GM18867 (cell line): Measurements from ENCODE around the gene DGKB.

ENCODE experiments used
- ATAC-seq: cut with Tn5 transposase; IDR thresholded peaks from one replicate; pipeline ENCODE4 v1.9.1; 2021; ENCODE audit warnings: mild to moderate bottlenecking, moderate library complexity; ENCODE audit not compliant: unreplicated experiment

Gene DGKB

DNA sequence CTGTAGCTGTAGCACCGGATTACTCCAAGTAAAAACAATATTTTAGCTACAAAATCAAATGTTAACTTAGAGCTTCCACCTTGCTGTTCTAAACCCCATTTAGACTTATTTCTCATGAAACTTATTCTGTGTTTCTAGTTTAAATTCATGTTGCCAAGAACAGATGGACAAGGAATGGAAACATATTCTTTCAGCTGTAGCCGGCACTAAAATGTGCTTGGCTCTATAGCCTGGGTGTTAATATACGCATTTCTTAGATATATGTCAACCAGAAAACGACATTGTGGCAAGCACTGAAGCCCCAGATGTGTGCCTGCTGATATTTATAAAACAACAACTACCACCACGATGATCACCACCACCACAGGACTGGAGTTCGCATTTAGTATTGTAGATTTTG lies 722.8 kb downstream of the DGKB start:
- ATAC-seq: no peak

DNA sequence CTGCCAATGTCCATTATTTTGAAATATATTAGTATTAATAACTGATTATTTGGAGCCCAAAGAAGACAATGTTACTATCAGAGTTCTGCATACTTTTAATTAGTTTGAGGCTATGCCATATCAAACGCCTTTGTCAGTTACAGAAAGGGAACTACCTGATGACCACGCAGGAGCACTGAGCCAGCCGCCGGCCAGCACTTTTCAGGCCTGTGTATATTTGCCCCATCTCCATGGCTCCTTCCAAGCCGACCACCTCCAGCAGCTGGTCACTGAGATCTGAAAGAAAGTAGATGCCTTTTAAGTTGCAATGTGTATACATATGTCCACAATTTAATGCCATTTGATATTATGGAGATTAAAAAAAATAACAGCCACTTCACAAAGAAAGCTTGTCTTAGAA lies 724.7 kb downstream of the DGKB start:
- no peak for ATAC-seq

DNA sequence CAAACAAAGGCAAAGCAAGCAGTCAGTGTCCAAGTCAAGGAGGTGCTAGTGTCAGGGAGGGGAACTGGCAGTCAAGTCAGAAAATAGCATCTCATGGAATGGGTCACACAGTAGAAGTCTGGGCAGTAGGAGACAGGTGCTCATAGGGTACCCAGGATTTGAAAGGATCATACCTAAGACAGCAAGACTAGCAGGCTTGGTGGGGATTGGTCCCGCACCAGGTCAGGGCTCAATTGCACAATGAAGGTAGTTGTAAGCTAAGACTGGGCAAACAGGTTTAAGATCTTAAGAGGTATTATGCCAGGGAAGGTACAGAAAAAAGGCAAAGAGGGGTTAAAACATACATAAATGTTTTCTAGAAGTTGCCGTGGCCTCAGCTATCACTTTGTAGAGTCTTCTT lies 731.7 kb downstream of the DGKB start:
- no peak for ATAC-seq

DNA sequence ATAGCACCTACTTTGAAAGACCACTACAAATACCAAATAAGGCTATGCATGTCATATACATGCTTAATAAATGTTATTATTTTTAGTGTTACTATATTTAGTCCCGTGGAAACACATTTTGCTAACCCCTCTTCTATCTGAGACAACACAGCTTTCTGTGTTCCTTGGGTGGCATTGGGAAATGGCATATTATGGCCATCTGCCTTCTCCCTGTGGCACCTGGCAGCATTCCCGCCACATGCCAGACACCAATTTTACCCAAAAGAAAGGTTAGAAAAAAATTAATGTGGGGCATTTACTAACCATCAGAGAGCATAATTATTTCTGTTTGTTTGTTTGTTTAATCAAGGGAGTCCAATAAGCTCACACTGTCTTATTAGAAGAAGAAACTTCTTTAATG lies 744.4 kb downstream of the DGKB start:
- no peak for ATAC-seq

DNA sequence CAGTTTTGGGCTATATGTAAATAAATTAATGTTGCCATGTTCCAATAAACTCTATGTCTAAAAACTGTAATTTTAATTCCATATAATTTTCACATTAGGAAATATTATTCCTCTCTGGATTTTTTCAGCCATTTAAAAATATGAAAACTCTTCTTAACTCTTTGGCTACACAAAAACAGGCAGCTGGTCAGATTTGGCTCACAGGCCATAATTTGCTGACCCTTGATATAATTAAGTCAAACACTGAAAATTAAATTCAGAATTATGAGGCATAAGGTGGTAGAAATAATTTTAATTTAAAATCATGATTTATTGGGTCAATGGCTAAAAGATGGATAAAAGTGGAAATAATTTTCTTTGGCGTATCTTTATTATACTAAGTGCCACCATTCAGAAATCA lies 746.1 kb downstream of the DGKB start:
- ATAC-seq: no peak

DNA sequence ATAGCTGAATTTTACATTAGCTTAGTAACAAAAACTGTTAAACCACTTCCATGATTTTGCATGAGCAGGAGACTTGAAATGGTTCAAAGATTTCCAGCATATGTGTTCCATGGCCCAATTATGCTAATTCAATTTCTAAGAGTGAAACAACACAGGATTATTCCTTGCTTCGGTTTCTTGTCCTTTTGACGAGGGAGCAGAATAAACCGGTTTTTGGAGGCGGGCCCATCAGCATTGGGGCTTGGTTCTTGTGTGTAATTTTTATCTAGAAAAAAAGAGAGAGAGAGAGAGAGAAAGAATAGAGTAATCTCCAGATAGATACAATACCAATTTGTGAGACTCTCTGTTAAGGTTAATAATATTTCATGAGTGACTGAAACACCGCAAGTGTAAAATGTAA lies 753.6 kb downstream of the DGKB start:
- ATAC-seq: no peak

- no peak for ATAC-seq
These were observed 755.0 kb downstream of the DGKB start for GRCh38 chr7:14147532-14147931.

- ATAC-seq: no peak
These were observed 758.0 kb downstream of the DGKB start for GRCh38 chr7:14144538-14144937.

- ATAC-seq: no peak
These were observed 758.4 kb downstream of the DGKB start for GRCh38 chr7:14144109-14144508.

GRCh38 chr7:14137676-14138075 lies 764.9 kb downstream of the DGKB start:
- ATAC-seq: no peak

DNA sequence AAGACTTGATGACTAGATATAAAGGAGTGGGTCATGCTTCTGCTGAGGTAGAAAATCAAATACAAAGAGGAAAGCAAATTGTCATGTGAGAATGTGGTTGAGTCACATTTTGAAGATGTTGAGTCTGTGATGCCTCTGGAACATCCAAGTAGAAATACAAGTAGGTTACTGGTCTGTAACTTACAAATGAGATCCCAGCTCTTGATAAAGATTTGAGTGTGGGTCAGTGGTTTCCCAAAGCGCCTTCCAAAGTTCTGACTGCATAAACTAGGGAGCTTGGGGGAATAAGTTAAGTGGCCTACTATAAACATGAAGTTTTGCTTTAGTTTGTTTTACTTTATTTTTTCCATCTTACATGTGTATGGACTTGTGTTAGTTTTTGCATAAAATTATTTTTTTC lies 768.8 kb downstream of the DGKB start:
- ATAC-seq: no peak

DNA sequence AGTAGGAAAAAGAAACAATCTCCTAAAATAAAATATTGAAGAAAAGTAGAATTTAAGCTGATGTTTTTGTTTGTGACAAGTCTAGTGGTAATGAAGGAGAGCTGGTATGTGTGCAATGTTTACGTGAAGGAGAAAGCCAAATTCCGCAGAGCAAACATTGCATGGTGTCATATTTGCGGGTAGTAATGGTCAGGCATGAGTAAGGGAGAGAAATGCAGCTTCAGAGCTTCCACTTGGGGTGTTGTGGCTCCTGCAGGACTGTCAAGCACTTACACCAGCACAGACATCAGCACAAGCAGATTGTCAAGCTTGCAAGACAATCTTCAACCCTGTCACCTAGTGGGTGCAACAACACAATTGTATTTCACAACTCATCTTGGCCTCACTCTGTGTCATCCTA lies 776.6 kb downstream of the DGKB start:
- no peak for ATAC-seq

DNA sequence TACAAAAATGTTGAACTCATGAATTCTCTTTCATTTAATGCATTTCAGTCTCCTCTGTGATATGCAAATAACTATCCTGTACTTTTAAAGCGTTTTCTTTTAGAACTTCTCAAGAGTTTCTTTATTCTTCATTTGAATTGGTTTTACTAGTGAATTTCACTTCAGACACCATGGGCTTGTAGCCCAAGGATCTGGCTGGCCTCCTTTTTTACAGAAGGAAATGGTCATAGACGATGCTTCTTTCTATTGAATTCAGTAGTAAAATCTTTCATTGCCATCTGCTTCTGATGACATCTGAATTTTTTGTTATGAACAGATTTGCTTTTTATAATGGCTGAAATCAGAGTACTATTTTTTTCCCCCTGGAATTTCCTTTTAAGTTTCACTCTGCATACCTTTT lies 777.8 kb downstream of the DGKB start:
- ATAC-seq: no peak

- no peak for ATAC-seq
These were observed 778.6 kb downstream of the DGKB start for GRCh38 chr7:14123923-14124322.

- no peak for ATAC-seq
These were observed 786.9 kb downstream of the DGKB start for GRCh38 chr7:14115701-14116100.

DNA sequence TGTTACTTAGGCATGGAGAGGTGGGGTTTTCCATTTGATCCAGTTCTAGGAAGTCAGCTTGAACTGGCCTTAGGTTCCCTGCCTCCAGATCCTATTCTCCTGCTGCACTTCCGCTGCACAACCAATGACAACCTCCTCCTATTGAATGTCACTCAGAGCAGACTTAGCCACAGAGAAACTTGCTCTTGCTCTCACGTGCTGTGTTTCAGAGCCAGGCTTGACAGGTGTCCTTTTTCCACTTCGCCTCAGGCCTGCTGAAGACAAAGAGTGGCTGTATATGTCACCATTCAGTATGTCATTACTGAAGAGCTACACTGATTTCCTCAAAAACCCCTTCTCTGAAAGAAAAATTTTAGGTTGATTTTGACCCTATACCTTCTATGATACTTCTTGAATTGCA lies 797.7 kb downstream of the DGKB start:
- no peak for ATAC-seq

- ATAC-seq: no peak
These were observed 806.4 kb downstream of the DGKB start for GRCh38 chr7:14096159-14096558.

GRCh38 chr7:14095233-14095950 lies 807.2 kb downstream of the DGKB start:
- no peak for ATAC-seq
